Nephron progenitor cell (in vitro differentiated cells): ENCODE results near the gene LTBP1.
"Not testable (repeated sequence)": the region's sequence is repeated elsewhere in the genome, so short reads cannot be mapped to it uniquely, and the experiment has no call there.

Experiments
- DNase-seq: peaks from one replicate; pipeline ENCODE4 v3.0.0; 2021
- H3K27ac Mint-ChIP-seq: 2 replicates; pipeline ENCODE4 v1.8.0; 2021; ENCODE audit warnings: mild to moderate bottlenecking, moderate library complexity, mixed read lengths
- H3K27me3 Mint-ChIP-seq: 2 replicates; pipeline ENCODE4 v1.8.0; 2021; ENCODE audit warnings: mild to moderate bottlenecking, low read depth, mixed read lengths; ENCODE audit not compliant: poor library complexity
- H3K36me3 Mint-ChIP-seq: 2 replicates; pipeline ENCODE4 v1.8.0; 2021; ENCODE audit warnings: low read depth, mixed read lengths
- H3K4me1 Mint-ChIP-seq: 2 replicates; pipeline ENCODE4 v1.8.0; 2021; ENCODE audit warnings: mixed read lengths
- H3K4me3 Mint-ChIP-seq: 2 replicates; pipeline ENCODE4 v1.8.0; 2021; ENCODE audit warnings: mild to moderate bottlenecking, moderate library complexity, mixed read lengths
- H3K9me3 Mint-ChIP-seq: 2 replicates; pipeline ENCODE4 v1.8.0; 2021; ENCODE audit warnings: mild to moderate bottlenecking, moderate library complexity, mixed read lengths
- CTCF ChIP-seq: fragments of 200-600 bp; sonication (generic); IDR thresholded peaks from 2 replicates; pipeline ENCODE4 v1.5.0; 2021; ENCODE audit warnings: antibody characterized with exemption

LTBP1 gene

DNA sequence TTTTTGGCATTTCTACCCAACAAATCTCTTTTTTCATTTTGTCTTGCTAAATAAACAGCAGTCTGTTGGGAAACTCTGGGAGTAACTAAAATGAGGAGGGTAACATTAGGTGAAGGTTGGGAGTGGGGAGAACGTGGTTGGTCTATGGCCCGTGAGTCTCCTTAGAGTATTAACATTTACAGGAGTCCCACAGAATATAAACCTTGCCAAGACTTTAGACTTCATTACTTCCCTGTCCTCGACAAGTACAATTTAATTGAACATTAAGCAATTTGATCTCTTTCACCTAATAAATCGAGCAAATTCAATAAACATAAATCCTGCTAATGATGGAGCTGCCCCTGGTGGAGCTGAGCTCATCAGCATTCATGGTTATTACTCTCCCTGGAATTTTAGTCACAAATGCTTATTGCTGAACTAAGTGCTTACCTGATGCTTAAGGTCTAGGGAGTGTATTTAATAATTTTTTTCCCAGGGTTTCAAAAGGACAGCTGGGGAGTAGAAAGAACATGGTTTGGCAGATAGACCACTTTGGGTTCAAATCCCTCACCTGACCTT lies 434.6 kb downstream of the LTBP1 start:
- Mint-ChIP-seq H3K27ac (no peak overlapping the region), H3K27me3 (no peaks in the 10 kb centered on the region), H3K4me3 (no peak overlapping the region), H3K9me3 (no peaks in the 10 kb centered on the region), H3K4me1 (peaks cover 7% of the 10 kb centered on the region), H3K36me3 (peaks cover 21% of the 10 kb centered on the region)
- no peak for TF ChIP-seq CTCF
- no peak for DNase-seq

GRCh38 chr2:33383855-33384598 lies 437.3 kb downstream of the LTBP1 start:
- no peak overlapping the region for H3K27ac Mint-ChIP-seq
- H3K36me3 Mint-ChIP-seq: peaks cover 24% of the 10 kb centered on the region
- no peaks in the 10 kb centered on the region for H3K9me3 Mint-ChIP-seq
- no peaks in the 10 kb centered on the region for H3K27me3 Mint-ChIP-seq
- no peak for TF ChIP-seq CTCF
- H3K4me1 Mint-ChIP-seq: peaks cover 7% of the 10 kb centered on the region
- H3K4me3 Mint-ChIP-seq: no peak overlapping the region
- DNase-seq: no peak

DNA sequence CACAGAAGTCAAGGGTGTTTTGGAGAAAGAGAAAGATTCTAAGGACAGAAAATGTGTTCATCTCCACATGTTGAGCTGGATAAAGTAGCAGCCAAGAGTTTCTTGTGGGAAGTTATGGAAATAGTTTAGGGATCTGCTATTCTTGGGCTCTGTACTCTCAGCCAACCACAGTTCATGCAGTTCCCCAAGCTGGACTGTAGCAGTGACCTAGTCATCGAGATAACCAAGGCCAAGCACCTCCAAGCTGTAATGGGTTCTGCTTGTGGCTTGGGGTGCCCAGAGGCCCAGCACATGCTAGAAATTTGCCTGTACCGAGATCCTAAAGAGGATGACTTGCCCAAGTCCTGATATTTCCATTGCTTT lies 437.8 kb downstream of the LTBP1 start:
- Mint-ChIP-seq H3K4me3 (no peak overlapping the region), H3K27ac (no peak overlapping the region), H3K27me3 (no peaks in the 10 kb centered on the region), H3K36me3 (peaks cover 28% of the 10 kb centered on the region), H3K9me3 (no peaks in the 10 kb centered on the region), H3K4me1 (peaks cover 7% of the 10 kb centered on the region)
- no peak for DNase-seq
- no peak for TF ChIP-seq CTCF

GRCh38 chr2:33388996-33389395 lies 442.2 kb downstream of the LTBP1 start:
- H3K27ac Mint-ChIP-seq: no peak overlapping the region
- H3K36me3 Mint-ChIP-seq: peaks cover 39% of the 10 kb centered on the region
- H3K4me3 Mint-ChIP-seq: no peak overlapping the region
- no peaks in the 10 kb centered on the region for H3K27me3 Mint-ChIP-seq
- TF ChIP-seq CTCF: no peak
- H3K4me1 Mint-ChIP-seq: peaks cover 8% of the 10 kb centered on the region
- H3K9me3 Mint-ChIP-seq: peaks cover 3% of the 10 kb centered on the region
- no peak for DNase-seq

GRCh38 chr2:33389695-33390094 lies 442.9 kb downstream of the LTBP1 start:
- not testable (repeated sequence) for H3K27me3 Mint-ChIP-seq, DNase-seq, H3K4me1 Mint-ChIP-seq, H3K27ac Mint-ChIP-seq, H3K4me3 Mint-ChIP-seq
- Mint-ChIP-seq H3K36me3 (peaks cover 46% of the 10 kb centered on the region), H3K9me3 (peaks cover 10% of the 10 kb centered on the region)

DNA sequence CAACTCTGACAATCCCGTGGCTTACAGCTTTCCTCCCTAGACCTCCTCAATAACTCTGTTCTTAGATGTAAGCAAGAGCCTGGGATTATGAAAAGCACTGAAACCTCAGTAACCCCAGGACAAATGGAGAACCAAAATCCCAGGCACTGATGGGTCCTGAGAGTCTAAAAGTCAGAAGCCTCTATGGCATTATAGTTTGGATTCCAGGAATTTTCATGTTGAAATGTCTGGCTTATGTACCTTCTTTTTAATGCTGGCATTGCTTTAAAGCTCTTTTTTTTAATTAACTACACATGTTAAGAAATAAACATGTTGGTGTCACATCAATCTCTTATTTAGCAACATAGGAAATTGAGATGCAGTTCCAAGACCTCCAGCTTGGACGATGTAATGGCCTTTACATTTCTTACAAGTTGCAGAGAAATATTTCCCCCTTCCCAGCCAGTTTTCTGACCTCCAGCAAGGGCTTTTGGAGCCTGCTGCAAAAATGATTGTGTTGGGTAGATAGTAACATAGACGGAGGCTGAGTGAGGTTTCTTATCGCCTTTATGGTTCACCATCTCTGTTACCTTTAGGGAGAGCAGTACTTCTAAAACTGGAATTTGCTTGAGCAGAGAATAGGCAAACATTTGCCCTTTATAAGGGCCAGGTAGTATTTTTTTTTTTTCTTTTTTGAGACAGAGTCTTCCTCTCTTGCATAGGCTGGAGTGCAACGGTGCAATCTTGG lies 444.9 kb downstream of the LTBP1 start:
- Mint-ChIP-seq H3K4me1 (peaks cover 8% of the 10 kb centered on the region), H3K27ac (no peak overlapping the region), H3K36me3 (peaks cover 62% of the 10 kb centered on the region), H3K4me3 (no peak overlapping the region), H3K9me3 (peaks cover 23% of the 10 kb centered on the region), H3K27me3 (no peaks in the 10 kb centered on the region)
- TF ChIP-seq CTCF: no peak
- no peak for DNase-seq
